Skeletal muscle satellite cell (primary cell): Measurements from ENCODE around the gene PHKG1. TPM values are rescaled to one million over a fixed set of nuclear protein-coding genes. Genes with fewer than 3 reads are reported as not detected.
A peak's percentile ranks its signal among the peaks of the same experiment; 100 is the strongest.
"Not testable (repeated sequence)": the region's sequence is repeated elsewhere in the genome, so short reads cannot be mapped to it uniquely, and the experiment has no call there.

Experiments
- H3K27me3 ChIP-seq: 2 replicates; pipeline ENCODE4 v1.7.0; 2013; ENCODE audit warnings: low read length; ENCODE audit not compliant: control insufficient read depth, insufficient read depth
- H3K36me3 ChIP-seq: 2 replicates; pipeline ENCODE4 v1.7.0; 2013; ENCODE audit warnings: mild to moderate bottlenecking, control low read depth, low read length; ENCODE audit not compliant: insufficient read depth
- H3K4me1 ChIP-seq: 2 replicates; pipeline ENCODE4 v1.7.0; 2013; ENCODE audit warnings: low read length; ENCODE audit not compliant: control insufficient read depth, insufficient read depth
- H3K4me2 ChIP-seq: 2 replicates; pipeline ENCODE4 v1.7.0; 2013; ENCODE audit warnings: mild to moderate bottlenecking, low read length
- H3K4me3 ChIP-seq: 2 replicates; pipeline ENCODE4 v1.7.0; 2013; ENCODE audit warnings: low read length
- H3K9ac ChIP-seq: 2 replicates; pipeline ENCODE4 v1.7.0; 2013; ENCODE audit warnings: mild to moderate bottlenecking, low read depth, low read length, moderate library complexity
- H3K9me3 ChIP-seq: replicated peaks from 2 replicates; pipeline ENCODE4 v1.7.0; 2013; ENCODE audit warnings: mild to moderate bottlenecking, control low read depth, low read length
- total RNA-seq: library from RNA; depleted of rRNA; stranded (reverse); fragments of >200 nt; gene quantifications from 2 replicates; pipeline ENCODE4 v1.2.3, GENCODE V29; 2012; rRNA removed

The PHKG1 gene
- total RNA-seq: 1.1 and 2.0 TPM in 2 replicates

- H3K4me1 ChIP-seq: peaks cover 17% of the 10 kb centered on the region
- no peaks in the 10 kb centered on the region for H3K27me3 ChIP-seq
- H3K9me3 ChIP-seq: no peaks in the 10 kb centered on the region
- peak within 1 kb of the TSS; percentile 3 for H3K9ac ChIP-seq
- no peaks in the 10 kb centered on the region for H3K36me3 ChIP-seq
- H3K4me2 ChIP-seq: peak within 1 kb of the TSS; percentile 49
- H3K4me3 ChIP-seq: peak within 1 kb of the TSS; percentile 2
Measured at GRCh38 chr7:56092789-56093531, at the start of gene PHKG1. TSS of gene PHKG1 (minus strand) at chr7:56092952. CDS start at chr7:56088941, 4,011 bp downstream.

- H3K27me3 ChIP-seq, H3K9ac ChIP-seq, H3K4me2 ChIP-seq, H3K9me3 ChIP-seq, H3K36me3 ChIP-seq, H3K4me3 ChIP-seq, H3K4me1 ChIP-seq: not testable (repeated sequence)
Measured at GRCh38 chr7:56131062-56131461, 38.3 kb upstream of the PHKG1 start.

- Histone ChIP-seq H3K9ac (no peak overlapping the region), H3K4me1 (no peaks in the 10 kb centered on the region), H3K36me3 (no peaks in the 10 kb centered on the region), H3K9me3 (no peaks in the 10 kb centered on the region), H3K4me3 (no peak overlapping the region), H3K27me3 (no peaks in the 10 kb centered on the region), H3K4me2 (no peak overlapping the region)
Measured at GRCh38 chr7:56127241-56127975, 34.7 kb upstream of the PHKG1 start.

GRCh38 chr7:56125831-56126230 lies 33.1 kb upstream of the PHKG1 start:
- Histone ChIP-seq H3K27me3 (no peaks in the 10 kb centered on the region), H3K4me1 (no peaks in the 10 kb centered on the region), H3K9me3 (no peaks in the 10 kb centered on the region), H3K36me3 (no peaks in the 10 kb centered on the region), H3K4me2 (no peak overlapping the region), H3K9ac (no peak overlapping the region), H3K4me3 (no peak overlapping the region)

GRCh38 chr7:56124981-56125380 lies 32.2 kb upstream of the PHKG1 start:
- Histone ChIP-seq H3K9me3 (no peaks in the 10 kb centered on the region), H3K4me3 (no peak overlapping the region), H3K4me1 (no peaks in the 10 kb centered on the region), H3K9ac (no peak overlapping the region), H3K27me3 (no peaks in the 10 kb centered on the region), H3K36me3 (no peaks in the 10 kb centered on the region), H3K4me2 (no peak overlapping the region)

- Histone ChIP-seq H3K9ac (no peak overlapping the region), H3K4me2 (no peak overlapping the region), H3K36me3 (no peaks in the 10 kb centered on the region), H3K27me3 (peaks cover 4% of the 10 kb centered on the region), H3K4me1 (no peaks in the 10 kb centered on the region), H3K4me3 (no peak overlapping the region), H3K9me3 (no peaks in the 10 kb centered on the region)
Measured at GRCh38 chr7:56121440-56121839, 28.7 kb upstream of the PHKG1 start.

- peaks cover 5% of the 10 kb centered on the region for H3K27me3 ChIP-seq
- no peaks in the 10 kb centered on the region for H3K36me3 ChIP-seq
- H3K4me3 ChIP-seq: no peak within 1 kb of the TSS
- no peaks in the 10 kb centered on the region for H3K9me3 ChIP-seq
- no peak within 1 kb of the TSS for H3K4me2 ChIP-seq
- H3K4me1 ChIP-seq: no peaks in the 10 kb centered on the region
- H3K9ac ChIP-seq: no peak within 1 kb of the TSS
Measured at GRCh38 chr7:56115852-56116538, 23.2 kb upstream of the PHKG1 start, which contains the start of gene NUPR2. TSS of gene NUPR2 (minus strand) at chr7:56116417. CDS start at chr7:56116314, 103 bp downstream.

- H3K9ac ChIP-seq, H3K4me1 ChIP-seq: not testable (repeated sequence)
Measured at GRCh38 chr7:56112244-56112643, 19.5 kb upstream of the PHKG1 start.

GRCh38 chr7:56110611-56111010 lies 17.9 kb upstream of the PHKG1 start:
- peaks cover 4% of the 10 kb centered on the region for H3K4me1 ChIP-seq
- no peaks in the 10 kb centered on the region for H3K27me3 ChIP-seq
- H3K4me2 ChIP-seq: no peak overlapping the region
- H3K9ac ChIP-seq: no peak overlapping the region
- H3K36me3 ChIP-seq: no peaks in the 10 kb centered on the region
- no peaks in the 10 kb centered on the region for H3K9me3 ChIP-seq
- no peak overlapping the region for H3K4me3 ChIP-seq

More at GRCh38 chr7:56112244-56112643, 19.5 kb upstream of the PHKG1 start:
- H3K4me2 ChIP-seq, H3K27me3 ChIP-seq, H3K4me3 ChIP-seq, H3K36me3 ChIP-seq, H3K9me3 ChIP-seq: not testable (repeated sequence)

GRCh38 chr7:56107954-56108258 lies 15.2 kb upstream of the PHKG1 start:
- H3K27me3 ChIP-seq: no peaks in the 10 kb centered on the region
- no peak overlapping the region for H3K4me2 ChIP-seq
- peaks cover 12% of the 10 kb centered on the region for H3K4me1 ChIP-seq
- no peaks in the 10 kb centered on the region for H3K9me3 ChIP-seq
- H3K36me3 ChIP-seq: peaks cover 9% of the 10 kb centered on the region
- H3K9ac ChIP-seq: no peak overlapping the region
- H3K4me3 ChIP-seq: no peak overlapping the region

GRCh38 chr7:56106108-56107073 lies 13.6 kb upstream of the PHKG1 start, which contains the start of gene CHCHD2:
TSS of gene CHCHD2 (minus strand) at chr7:56106476. CDS start at chr7:56106413, 63 bp downstream.
- Histone ChIP-seq H3K4me1 (peaks cover 12% of the 10 kb centered on the region), H3K4me3 (peak within 1 kb of the TSS; percentile 85), H3K4me2 (peak within 1 kb of the TSS; percentile 90), H3K9ac (peak within 1 kb of the TSS; percentile 98), H3K9me3 (no peaks in the 10 kb centered on the region), H3K36me3 (peaks cover 22% of the 10 kb centered on the region), H3K27me3 (no peaks in the 10 kb centered on the region)
